GM12891 (cell line): ENCODE measurements around the gene SERPINH1.
A peak's percentile ranks its signal among the peaks of the same experiment; 100 is the strongest.

Experiments used
- DNase-seq: peaks from one replicate; pipeline ENCODE4 v3.0.0; 2011; ENCODE audit warnings: low spot score; ENCODE audit not compliant: insufficient read length
- FAIRE-seq: peaks from 2 replicates; lab custom pipeline; 2011; peaks lifted over from hg19 to GRCh38; lab: Jason Lieb, UNC
- PAX5 ChIP-seq: IDR thresholded peaks from 2 replicates; pipeline ENCODE4 v1.6.1; 2011; ENCODE audit warnings: low read length, moderate library complexity, mild to moderate bottlenecking; ENCODE audit not compliant: insufficient read depth, severe bottlenecking
- POLR2A ChIP-seq: IDR thresholded peaks from 2 replicates; pipeline ENCODE4 v1.6.1; 2011; ENCODE audit warnings: low read depth, low read length, control low read depth
- POLR2AphosphoS5 ChIP-seq: IDR thresholded peaks from 2 replicates; pipeline ENCODE4 v1.6.1; 2011; ENCODE audit warnings: low read depth, low read length, control low read depth
- POU2F2 ChIP-seq: IDR thresholded peaks from 2 replicates; pipeline ENCODE4 v1.6.1; 2011; ENCODE audit warnings: low read depth, mild to moderate bottlenecking, control low read depth, low read length, moderate library complexity
- SPI1 ChIP-seq: IDR thresholded peaks from 2 replicates; pipeline ENCODE4 v1.6.1; 2011; ENCODE audit warnings: low read depth, low read length, control low read depth
- TAF1 ChIP-seq: IDR thresholded peaks from 2 replicates; pipeline ENCODE4 v1.6.1; 2011; ENCODE audit warnings: low read depth, low read length, control low read depth

SERPINH1 gene

DNA sequence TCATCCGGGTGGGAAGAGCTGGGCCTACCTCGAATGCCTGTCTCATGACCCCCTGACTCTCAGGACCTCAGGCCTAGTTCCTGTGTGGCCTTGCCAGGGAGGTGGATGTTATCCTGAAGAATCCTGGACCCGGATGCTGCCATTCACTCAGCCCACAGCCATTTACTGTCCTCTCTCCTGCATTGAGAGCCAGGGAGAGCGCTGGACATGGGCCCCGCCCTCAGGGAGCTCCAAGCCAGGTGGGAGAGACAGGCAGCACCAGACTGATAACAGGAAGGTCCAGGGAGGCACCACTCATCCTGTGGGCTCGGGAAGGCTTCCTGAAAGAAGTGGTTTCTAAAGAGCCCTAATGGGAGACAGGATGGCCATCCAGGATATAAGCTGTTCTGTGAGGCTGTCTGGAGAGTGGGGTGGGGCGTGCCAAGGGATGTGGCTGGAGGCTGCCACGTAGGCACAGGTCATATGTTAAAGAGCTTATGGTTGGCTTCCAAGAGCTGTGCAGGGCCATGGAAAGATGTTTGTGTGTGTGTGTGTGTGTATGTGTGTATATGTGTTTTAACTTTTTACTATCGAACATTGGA is 8.6 kb downstream of the SERPINH1 start:
- no peak for FAIRE-seq
- TF ChIP-seq TAF1 (no peak), SPI1 (no peak), POU2F2 (no peak), PAX5 (no peak), POLR2AphosphoS5 (no peak), POLR2A (no peak)
- no peak for DNase-seq

- no peak for DNase-seq
- TF ChIP-seq TAF1 (no peak), PAX5 (no peak), POLR2A (no peak), POU2F2 (no peak), SPI1 (no peak), POLR2AphosphoS5 (no peak)
- FAIRE-seq = no peak
These were observed 9.6 kb downstream of the SERPINH1 start for GRCh38 chr11:75571625-75572024.

GRCh38 chr11:75572744-75573143 is 10.7 kb downstream of the SERPINH1 start:
- TF ChIP-seq POU2F2 = no peak
- no peak for TF ChIP-seq POLR2AphosphoS5
- no peak for TF ChIP-seq PAX5
- no peak for TF ChIP-seq SPI1
- TF ChIP-seq TAF1 = no peak
- no peak for TF ChIP-seq POLR2A
- FAIRE-seq = no peak
- no peak for DNase-seq

DNA sequence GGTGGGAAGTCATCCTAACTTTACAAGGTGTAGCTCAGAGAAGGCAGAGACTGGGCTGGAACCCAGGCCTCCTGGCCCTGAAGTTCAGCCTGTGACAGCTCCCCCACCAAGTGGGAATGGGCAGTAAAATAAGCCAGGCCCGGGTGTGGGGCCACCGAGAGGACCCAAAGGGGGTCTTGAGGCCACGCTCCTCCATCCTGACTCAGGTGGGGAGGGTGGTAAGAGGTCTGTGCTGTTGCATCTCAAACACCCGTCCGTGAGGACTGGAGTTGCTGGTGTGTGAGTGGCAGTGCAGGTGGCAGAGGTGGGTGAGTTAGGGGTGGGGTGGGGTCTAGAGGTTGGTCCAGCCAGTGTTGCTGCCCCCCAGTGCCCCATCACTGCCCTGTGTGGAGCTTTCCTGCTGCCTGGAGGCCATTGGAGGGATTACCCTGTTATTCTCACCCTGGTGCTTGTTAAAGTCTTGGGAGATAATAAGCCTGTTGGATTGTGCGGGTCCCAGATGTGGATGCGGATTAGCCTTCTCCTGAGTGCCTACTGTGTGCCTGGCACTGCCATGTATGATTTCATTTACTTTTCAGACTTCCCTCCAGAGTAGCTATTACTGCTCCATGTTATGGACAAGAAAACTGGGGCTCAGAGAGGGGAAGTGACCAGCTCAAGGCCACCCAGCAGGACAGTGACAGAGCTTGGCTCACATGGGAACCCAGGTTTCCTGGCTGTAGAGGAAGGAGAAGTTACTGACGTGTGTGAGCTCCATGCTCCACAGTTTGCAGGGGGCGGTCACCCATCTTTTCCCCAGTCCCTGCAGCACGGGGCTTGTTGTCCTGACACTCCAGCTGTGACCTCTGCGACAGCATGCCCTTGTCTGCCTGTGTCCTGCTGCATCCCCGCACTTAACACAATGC is 12.9 kb downstream of the SERPINH1 start:
- DNase-seq = no peak
- FAIRE-seq = no peak
- TF ChIP-seq SPI1 (no peak), PAX5 (no peak), POU2F2 (no peak), POLR2AphosphoS5 (no peak), POLR2A (no peak), TAF1 (no peak)

DNA sequence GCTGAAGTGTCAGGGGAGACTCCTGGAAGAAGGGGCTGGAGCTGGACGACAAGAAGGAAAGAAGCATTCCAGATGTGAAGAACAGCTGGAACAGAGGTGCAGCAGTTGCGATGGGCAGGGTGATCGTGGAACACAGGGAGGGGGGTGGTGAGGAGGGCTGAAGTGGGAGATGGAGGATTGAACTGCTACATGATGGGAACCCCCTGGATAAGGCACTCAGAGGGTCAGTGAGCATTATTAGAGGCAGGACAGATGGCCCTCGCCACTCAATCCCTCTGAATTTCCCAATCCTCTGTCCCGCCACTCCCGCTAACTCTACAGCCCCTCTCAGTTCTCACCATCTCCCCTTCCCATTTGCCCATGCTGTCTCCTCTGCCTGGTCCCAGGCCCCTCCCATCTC is 14.0 kb downstream of the SERPINH1 start:
- TF ChIP-seq TAF1 (no peak), POU2F2 (no peak), PAX5 (no peak)
- FAIRE-seq (no peak), DNase-seq (no peak)

DNA sequence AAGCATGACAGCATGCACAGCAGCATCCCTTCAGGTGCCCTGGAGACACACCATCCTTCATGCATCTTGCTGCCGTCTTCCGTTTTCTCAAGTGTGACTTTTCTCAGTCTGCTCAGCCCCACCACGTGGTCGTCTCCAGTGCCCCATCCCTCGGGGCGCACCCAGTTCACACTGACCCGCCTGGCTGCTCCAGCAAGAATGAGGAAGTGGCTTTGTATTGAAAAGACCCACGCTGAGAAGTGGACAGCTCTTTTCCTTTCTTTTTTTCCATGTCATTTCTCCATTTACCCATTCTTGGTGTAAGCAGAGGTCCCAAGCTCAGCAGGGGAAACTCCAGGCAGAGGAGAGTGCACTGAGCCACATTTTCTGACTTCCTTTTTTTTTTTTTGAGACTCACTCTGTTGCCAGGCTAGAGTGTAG is 14.5 kb downstream of the SERPINH1 start:
- DNase-seq = peak; percentile 47
- FAIRE-seq = no peak
- TF ChIP-seq SPI1 = peak; percentile 91
- TF ChIP-seq PAX5 = no peak
- no peak for TF ChIP-seq TAF1

DNA sequence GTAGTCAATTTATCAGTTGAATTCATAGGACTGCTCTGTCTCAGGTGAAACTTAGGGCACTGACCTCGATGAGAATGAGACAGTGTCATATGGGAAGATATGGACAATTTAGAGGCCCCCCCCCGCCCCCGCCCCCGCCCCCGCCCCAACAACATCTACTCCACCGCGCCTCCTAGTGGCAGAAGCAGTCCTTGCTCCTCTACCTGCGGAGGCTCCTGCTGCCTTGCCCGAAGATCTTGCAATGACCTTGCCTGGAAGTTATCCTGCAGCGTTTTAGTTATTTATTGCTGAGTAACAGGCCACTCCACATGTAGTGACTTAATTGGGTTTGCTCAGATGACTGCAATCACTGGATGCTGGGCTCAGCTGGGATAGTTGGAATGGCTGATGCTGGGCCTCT is 15.2 kb downstream of the SERPINH1 start:
- TF ChIP-seq PAX5 = no peak
- TF ChIP-seq POU2F2 = no peak
- TF ChIP-seq POLR2AphosphoS5 = no peak
- no peak for TF ChIP-seq POLR2A
- no peak for TF ChIP-seq SPI1
- TF ChIP-seq TAF1 = no peak
- no peak for DNase-seq
- FAIRE-seq = no peak

DNA sequence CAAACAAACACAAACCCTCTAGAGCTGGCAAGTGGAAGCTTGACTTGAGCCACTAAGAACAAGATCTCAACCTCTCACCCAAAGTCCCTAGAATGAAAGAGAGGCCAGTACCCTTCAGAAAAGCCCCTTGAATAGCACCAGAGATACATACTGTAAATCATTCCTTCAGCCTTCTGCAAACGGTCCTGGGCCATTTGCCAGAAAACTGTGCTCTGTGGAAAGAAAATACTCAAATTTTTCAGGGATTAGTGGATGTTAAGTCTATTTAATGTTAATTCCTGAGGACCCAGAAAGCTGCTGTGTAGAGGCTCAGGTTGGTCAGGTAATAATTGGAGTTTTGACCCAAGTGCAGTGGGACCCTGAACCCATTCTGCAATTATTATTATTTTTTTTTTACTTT is 16.9 kb downstream of the SERPINH1 start:
- no peak for TF ChIP-seq POU2F2
- no peak for TF ChIP-seq TAF1
- no peak for FAIRE-seq
- no peak for DNase-seq

DNA sequence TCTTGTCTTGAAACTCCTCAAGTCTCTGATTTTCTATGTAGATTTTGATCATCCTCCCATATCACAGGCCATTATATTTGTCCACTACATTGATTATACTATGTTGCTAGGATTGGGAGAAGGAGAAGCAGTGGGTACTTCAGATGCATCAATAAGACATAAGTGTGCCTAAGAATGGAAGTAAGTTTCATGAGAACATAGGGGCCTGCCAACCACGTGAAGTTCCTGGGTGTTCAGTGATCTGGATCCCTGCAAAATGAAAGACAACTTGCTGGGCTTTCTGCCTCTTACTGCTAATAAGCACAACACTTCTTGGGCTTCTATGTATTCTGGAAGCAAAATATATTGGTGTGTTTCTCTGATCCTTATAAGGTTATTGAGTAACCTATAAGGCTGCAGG is 17.8 kb downstream of the SERPINH1 start:
- FAIRE-seq = peak; percentile 13
- TF ChIP-seq POLR2AphosphoS5 (no peak), TAF1 (no peak)
- DNase-seq = no peak

DNA sequence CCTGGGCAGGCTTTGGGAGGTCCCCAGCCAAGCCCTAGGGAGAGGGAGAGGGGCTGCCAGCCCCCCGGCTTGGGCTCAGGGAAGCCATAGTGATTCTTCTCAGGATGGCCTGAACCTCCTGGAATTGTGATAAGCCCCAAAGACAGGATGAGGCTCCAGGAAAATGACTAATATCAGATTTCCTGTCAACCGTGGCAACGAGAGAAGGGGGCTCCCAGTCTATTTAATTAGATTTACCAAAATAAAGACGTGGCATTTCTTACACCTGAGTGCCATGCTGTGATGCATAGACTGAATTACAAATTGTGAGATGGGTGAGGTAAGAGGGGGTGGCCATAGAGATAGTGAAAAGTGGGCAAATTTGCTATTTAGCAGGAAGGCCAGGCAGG is 20.4 kb downstream of the SERPINH1 start:
- no peak for TF ChIP-seq PAX5
- no peak for TF ChIP-seq SPI1
- TF ChIP-seq TAF1 = no peak
- no peak for TF ChIP-seq POLR2A
- no peak for TF ChIP-seq POU2F2
- TF ChIP-seq POLR2AphosphoS5 = no peak
- FAIRE-seq (peak; percentile 62), DNase-seq (no peak)
